ENCODE measurements around the gene TEAD4. TPM values are rescaled to one million over a fixed set of nuclear protein-coding genes. Genes with fewer than 3 reads are reported as not detected.

The TEAD4 gene
- total RNA-seq, 1 experiment from 2014 or later = 39.8 TPM

- CTCF ChIA-PET = no interaction called here
- intact Hi-C loops (cut with micrococcal nuclease; ENCODE audit: unreplicated experiment) = loop anchor here (5.0 kb wide), 1 partner anchor 191 kb away; no protein-coding TSS in a partner anchor
- Histone ChIP-seq H3K36me3 (ENCODE audit: insufficient read depth, low read length, poor library complexity, severe bottlenecking) (peaks cover 10% of the 10 kb centered on the region), H3K27ac (ENCODE audit: low read depth, low read length, poor library complexity, severe bottlenecking) (no peak overlapping the region), H3K4me3 (ENCODE audit: low read depth, low read length, poor library complexity, severe bottlenecking) (no peak overlapping the region), H3K4me1 (ENCODE audit: insufficient read depth, low read length, poor library complexity, severe bottlenecking) (no peaks in the 10 kb centered on the region), H3K27me3 (replicated peaks; ENCODE audit: insufficient read depth, low read depth, low read length, poor library complexity) (no peaks in the 10 kb centered on the region), H3K9me3 (ENCODE audit: low read depth, low read length, poor library complexity, severe bottlenecking) (no peaks in the 10 kb centered on the region)
- POLR2A ChIA-PET (ENCODE audit: low non-redundant PET) = no interaction called here
- BruUV-seq (replicated peaks) = no TSS peak
- TF ChIP-seq CTCF (conservative IDR thresholded peaks at IDR 0.05; ENCODE audit: low read depth, low read length) = no peak
- TF ChIP-seq EZH2 (IDR thresholded peaks at IDR 0.05; ENCODE audit: borderline replicate concordance, low read depth, low read length, poor library complexity, severe bottlenecking) = no peak
- DNase-seq (ENCODE audit: low spot score) = no peak
These were observed 84.2 kb downstream of the TEAD4 start for GRCh38 chr12:3043406-3043805.

- ChIA-PET POLR2A (ENCODE audit: low non-redundant PET) (no interaction called here), CTCF (interaction anchor here (0.7 kb wide), 1 partner anchor 34 kb away, joined by 10 read pairs; no protein-coding TSS in a partner anchor)
- Histone ChIP-seq H3K4me1 (ENCODE audit: insufficient read depth, low read length, poor library complexity, severe bottlenecking) (peaks cover 1% of the 10 kb centered on the region), H3K36me3 (ENCODE audit: insufficient read depth, low read length, poor library complexity, severe bottlenecking) (peaks cover 7% of the 10 kb centered on the region), H3K9me3 (ENCODE audit: low read depth, low read length, poor library complexity, severe bottlenecking) (no peaks in the 10 kb centered on the region), H3K27me3 (replicated peaks; ENCODE audit: insufficient read depth, low read depth, low read length, poor library complexity) (no peaks in the 10 kb centered on the region), H3K27ac (ENCODE audit: low read depth, low read length, poor library complexity, severe bottlenecking) (no peak overlapping the region), H3K4me3 (ENCODE audit: low read depth, low read length, poor library complexity, severe bottlenecking) (no peak overlapping the region)
- intact Hi-C loops (cut with micrococcal nuclease; ENCODE audit: unreplicated experiment) = loop anchor here (5.0 kb wide), 1 partner anchor 192 kb away; no protein-coding TSS in a partner anchor
- no TSS peak for BruUV-seq (replicated peaks)
- DNase-seq (ENCODE audit: low spot score) = no peak
- TF ChIP-seq EZH2 (IDR thresholded peaks at IDR 0.05; ENCODE audit: borderline replicate concordance, low read depth, low read length, poor library complexity, severe bottlenecking) (no peak), CTCF (conservative IDR thresholded peaks at IDR 0.05; ENCODE audit: low read depth, low read length) (no peak)
These were observed 85.0 kb downstream of the TEAD4 start for GRCh38 chr12:3044141-3044630.

- CTCF ChIA-PET = interaction anchor here (0.7 kb wide), 1 partner anchor 42 kb away, joined by 9 read pairs; no protein-coding TSS in a partner anchor
- intact Hi-C loops (cut with micrococcal nuclease; ENCODE audit: unreplicated experiment) = no loop called here
- no TSS peak for BruUV-seq (replicated peaks)
These were observed 86.3 kb downstream of the TEAD4 start for GRCh38 chr12:3045494-3045893.

More at GRCh38 chr12:3045494-3045893, 86.3 kb downstream of the TEAD4 start:
- H3K9me3 ChIP-seq (ENCODE audit: low read depth, low read length, poor library complexity, severe bottlenecking) = no peaks in the 10 kb centered on the region
- peak; percentile 17 for DNase-seq (ENCODE audit: low spot score)
- peaks cover 8% of the 10 kb centered on the region for H3K4me1 ChIP-seq (ENCODE audit: insufficient read depth, low read length, poor library complexity, severe bottlenecking)
- peaks cover 5% of the 10 kb centered on the region for H3K36me3 ChIP-seq (ENCODE audit: insufficient read depth, low read length, poor library complexity, severe bottlenecking)
- H3K4me3 ChIP-seq (ENCODE audit: low read depth, low read length, poor library complexity, severe bottlenecking) = no peak overlapping the region
- POLR2A ChIA-PET (ENCODE audit: low non-redundant PET) = no interaction called here
- no peaks in the 10 kb centered on the region for H3K27me3 ChIP-seq (replicated peaks; ENCODE audit: insufficient read depth, low read depth, low read length, poor library complexity)
- TF ChIP-seq CTCF (conservative IDR thresholded peaks at IDR 0.05; ENCODE audit: low read depth, low read length) (no peak), EZH2 (IDR thresholded peaks at IDR 0.05; ENCODE audit: borderline replicate concordance, low read depth, low read length, poor library complexity, severe bottlenecking) (no peak)
- no peak overlapping the region for H3K27ac ChIP-seq (ENCODE audit: low read depth, low read length, poor library complexity, severe bottlenecking)

Data from A673 (cell line).